NT2/D1 (cell line): ENCODE results near the gene LYPLA2.
A peak's percentile ranks its signal among the peaks of the same experiment; 100 is the strongest.

Experiments
- DNase-seq: peaks from one replicate; pipeline ENCODE4 v3.0.0-alpha.2; 2011; ENCODE audit warnings: low read depth, low spot score
- H3K27me3 ChIP-seq: 2 replicates; pipeline ENCODE4 v1.6.0; 2011; ENCODE audit warnings: mild to moderate bottlenecking; ENCODE audit not compliant: insufficient read length, insufficient read depth
- H3K36me3 ChIP-seq: 2 replicates; pipeline ENCODE4 v1.6.1; 2011; ENCODE audit warnings: mild to moderate bottlenecking, low read length, mixed read lengths; ENCODE audit not compliant: insufficient read depth, insufficient read length
- H3K4me1 ChIP-seq: 2 replicates; pipeline ENCODE4 v1.5.1; 2011; ENCODE audit not compliant: insufficient read depth, insufficient read length
- H3K4me3 ChIP-seq: 2 replicates; pipeline ENCODE4 v1.5.1; 2011; ENCODE audit warnings: low read depth; ENCODE audit not compliant: insufficient read length
- H3K9ac ChIP-seq: 2 replicates; pipeline ENCODE4 v1.6.0; 2011; ENCODE audit warnings: low read depth; ENCODE audit not compliant: insufficient read length
- H3K9me3 ChIP-seq: 2 replicates; pipeline ENCODE4 v1.5.1; 2011; ENCODE audit warnings: mild to moderate bottlenecking, low read length; ENCODE audit not compliant: insufficient read depth
- SUZ12 ChIP-seq: IDR thresholded peaks from 2 replicates; pipeline ENCODE4 v1.6.1; 2011; ENCODE audit not compliant: insufficient read length, insufficient read depth; ENCODE audit errors: extremely low read depth
- YY1 ChIP-seq: IDR thresholded peaks from 2 replicates; pipeline ENCODE4 v1.6.1; 2011; ENCODE audit not compliant: insufficient read length, insufficient read depth
- ZNF274 ChIP-seq: IDR thresholded peaks from 2 replicates; pipeline ENCODE4 v1.6.1; 2011; ENCODE audit warnings: mild to moderate bottlenecking, low read depth, low read length

Gene LYPLA2

DNA sequence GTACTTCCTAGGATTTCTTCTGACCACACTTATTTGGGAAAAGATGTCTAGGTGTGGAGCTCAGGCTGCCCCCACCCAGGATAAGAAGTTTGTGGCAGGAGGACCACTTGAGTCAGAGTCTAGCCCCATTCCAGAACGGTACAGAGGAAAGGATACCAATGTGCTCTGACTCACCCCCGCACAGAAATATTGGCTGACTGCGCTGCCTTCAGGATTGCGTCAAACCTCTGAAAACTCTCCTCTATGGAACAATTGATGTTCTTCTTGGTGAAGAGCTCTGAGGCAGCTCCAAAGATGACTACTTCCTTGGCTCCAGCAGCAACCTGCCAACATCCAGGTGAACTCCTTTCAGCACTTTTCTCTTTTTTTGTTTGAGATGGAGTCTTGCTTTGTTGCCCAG lies 23.1 kb downstream of the LYPLA2 start:
- TF ChIP-seq YY1 (no peak), ZNF274 (no peak), SUZ12 (no peak)
- H3K27me3 ChIP-seq = no peaks in the 10 kb centered on the region
- H3K4me3 ChIP-seq = no peak overlapping the region
- no peaks in the 10 kb centered on the region for H3K9me3 ChIP-seq
- H3K36me3 ChIP-seq = peaks cover 9% of the 10 kb centered on the region
- DNase-seq = no peak
- H3K9ac ChIP-seq = no peak overlapping the region
- H3K4me1 ChIP-seq = peaks cover 5% of the 10 kb centered on the region

DNA sequence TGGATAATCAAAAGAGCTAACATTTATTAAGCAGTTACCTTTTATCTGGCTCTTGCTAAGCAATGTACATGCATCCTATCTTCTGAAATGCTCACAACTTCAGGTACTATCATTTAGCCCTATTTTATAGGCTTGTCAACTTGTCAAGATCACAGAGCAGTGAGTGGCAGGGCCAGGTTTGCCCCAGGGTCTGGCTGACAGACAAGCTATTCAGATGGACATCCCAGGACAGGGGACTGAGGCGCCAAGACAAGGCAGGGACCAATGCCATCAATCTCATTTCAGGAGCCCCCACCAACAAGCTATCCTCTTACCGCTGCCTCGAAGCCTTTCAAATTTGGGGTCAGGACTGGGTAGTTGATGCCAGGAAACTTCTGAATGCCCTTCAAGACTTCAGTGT lies 25.4 kb downstream of the LYPLA2 start:
- TF ChIP-seq SUZ12 = no peak
- TF ChIP-seq YY1 = no peak
- no peak for TF ChIP-seq ZNF274
- Histone ChIP-seq H3K9ac (no peak overlapping the region), H3K4me3 (no peak overlapping the region), H3K9me3 (no peaks in the 10 kb centered on the region), H3K27me3 (no peaks in the 10 kb centered on the region), H3K4me1 (peaks cover 3% of the 10 kb centered on the region), H3K36me3 (peaks cover 9% of the 10 kb centered on the region)
- DNase-seq = no peak

DNA sequence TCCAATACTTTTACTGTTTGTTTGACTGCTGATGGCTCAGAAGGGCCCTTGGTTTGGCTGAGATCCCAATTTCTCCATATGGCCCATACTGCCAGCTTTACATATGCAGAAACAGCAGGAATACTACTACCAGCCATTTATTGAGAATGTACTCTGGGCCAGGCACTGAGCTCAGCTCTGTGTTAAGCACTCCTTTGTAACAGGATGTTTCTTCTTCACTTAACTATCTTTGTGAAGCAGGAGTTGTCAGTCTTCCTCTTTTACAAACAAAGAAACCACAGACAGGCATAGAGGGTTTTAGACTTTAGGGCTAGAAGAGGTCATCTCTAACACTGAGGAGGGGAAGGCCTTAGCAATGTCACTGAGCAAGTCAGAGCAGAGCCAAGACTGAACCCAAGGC lies 26.0 kb downstream of the LYPLA2 start:
- TF ChIP-seq SUZ12 = no peak
- no peak for TF ChIP-seq ZNF274
- TF ChIP-seq YY1 = no peak
- H3K4me1 ChIP-seq = peaks cover 3% of the 10 kb centered on the region
- H3K27me3 ChIP-seq = no peaks in the 10 kb centered on the region
- no peak overlapping the region for H3K4me3 ChIP-seq
- no peak overlapping the region for H3K9ac ChIP-seq
- H3K36me3 ChIP-seq = peaks cover 9% of the 10 kb centered on the region
- no peaks in the 10 kb centered on the region for H3K9me3 ChIP-seq
- no peak for DNase-seq

DNA sequence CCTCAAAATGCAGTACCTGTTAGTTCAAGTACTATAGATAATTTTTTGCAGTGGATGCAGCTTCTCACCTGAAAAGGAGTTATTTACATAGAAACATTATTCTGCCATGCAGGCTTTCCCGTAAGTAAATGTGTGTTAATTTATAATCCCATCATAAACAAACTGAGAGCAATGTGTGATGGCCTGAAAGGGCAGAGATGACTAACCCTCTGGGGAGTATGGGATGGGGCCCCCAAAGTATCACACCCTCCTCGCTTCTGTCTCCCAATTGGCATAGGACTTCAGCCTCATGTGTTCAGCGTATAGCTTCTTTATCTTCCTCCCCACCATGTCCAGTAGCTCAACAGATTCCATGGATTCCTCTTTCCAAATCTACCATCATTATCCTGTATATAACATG lies 26.7 kb downstream of the LYPLA2 start:
- no peak for TF ChIP-seq SUZ12
- no peak for TF ChIP-seq YY1
- TF ChIP-seq ZNF274 = no peak
- DNase-seq = no peak
- Histone ChIP-seq H3K27me3 (no peaks in the 10 kb centered on the region), H3K4me1 (peaks cover 3% of the 10 kb centered on the region), H3K9ac (no peak overlapping the region), H3K4me3 (no peak overlapping the region), H3K36me3 (peaks cover 9% of the 10 kb centered on the region), H3K9me3 (no peaks in the 10 kb centered on the region)

DNA sequence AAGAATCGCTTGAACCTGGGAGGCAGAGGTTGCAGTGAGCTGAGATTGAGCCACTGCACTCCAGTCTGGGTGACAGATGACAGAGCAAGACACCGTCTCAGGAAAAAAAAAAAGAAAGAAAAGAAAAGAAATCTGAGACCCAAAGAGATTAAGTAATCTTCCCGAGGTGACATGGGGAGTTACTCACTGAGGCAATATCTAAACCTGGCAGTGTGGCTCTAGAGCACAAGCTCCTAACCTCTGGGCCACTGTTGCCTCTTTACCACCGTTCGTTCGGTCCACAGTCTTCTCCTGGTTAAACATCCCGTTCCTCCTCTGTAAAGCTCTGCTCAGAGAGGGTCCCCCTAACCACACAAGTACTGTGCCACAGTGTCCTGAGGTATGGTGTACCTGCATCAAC lies 32.8 kb downstream of the LYPLA2 start:
- no peak for DNase-seq
- Histone ChIP-seq H3K4me3 (no peak overlapping the region), H3K9ac (no peak overlapping the region), H3K27me3 (no peaks in the 10 kb centered on the region), H3K4me1 (peaks cover 2% of the 10 kb centered on the region), H3K9me3 (no peaks in the 10 kb centered on the region), H3K36me3 (no peaks in the 10 kb centered on the region)
- no peak for TF ChIP-seq SUZ12
- TF ChIP-seq YY1 = no peak
- no peak for TF ChIP-seq ZNF274

DNA sequence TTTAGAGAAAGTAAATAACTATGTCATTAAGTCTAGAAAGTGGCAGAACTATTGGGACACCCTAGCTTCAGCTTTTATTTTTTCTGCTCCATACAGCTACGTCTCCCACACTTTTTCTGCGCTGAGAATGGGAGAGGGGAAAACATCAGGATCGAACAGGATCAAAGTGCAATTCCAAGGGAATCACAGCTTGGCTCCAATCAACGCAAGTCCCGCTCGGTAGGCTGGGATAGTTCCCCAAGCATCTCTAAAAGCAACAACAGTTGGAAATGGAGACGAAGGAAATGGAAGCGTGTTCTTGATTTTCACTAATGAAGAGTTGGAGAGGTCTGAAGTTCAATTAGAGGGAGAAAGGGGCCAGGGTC lies 33.7 kb downstream of the LYPLA2 start:
- peak overlapping the region; percentile 97 for H3K4me3 ChIP-seq
- DNase-seq = no peak
- H3K4me1 ChIP-seq = peaks cover 2% of the 10 kb centered on the region
- TF ChIP-seq SUZ12 = no peak
- TF ChIP-seq ZNF274 = no peak
- TF ChIP-seq YY1 = no peak
- H3K36me3 ChIP-seq = no peaks in the 10 kb centered on the region
- H3K9ac ChIP-seq = peak overlapping the region; percentile 98
- no peaks in the 10 kb centered on the region for H3K27me3 ChIP-seq
- H3K9me3 ChIP-seq = no peaks in the 10 kb centered on the region

DNA sequence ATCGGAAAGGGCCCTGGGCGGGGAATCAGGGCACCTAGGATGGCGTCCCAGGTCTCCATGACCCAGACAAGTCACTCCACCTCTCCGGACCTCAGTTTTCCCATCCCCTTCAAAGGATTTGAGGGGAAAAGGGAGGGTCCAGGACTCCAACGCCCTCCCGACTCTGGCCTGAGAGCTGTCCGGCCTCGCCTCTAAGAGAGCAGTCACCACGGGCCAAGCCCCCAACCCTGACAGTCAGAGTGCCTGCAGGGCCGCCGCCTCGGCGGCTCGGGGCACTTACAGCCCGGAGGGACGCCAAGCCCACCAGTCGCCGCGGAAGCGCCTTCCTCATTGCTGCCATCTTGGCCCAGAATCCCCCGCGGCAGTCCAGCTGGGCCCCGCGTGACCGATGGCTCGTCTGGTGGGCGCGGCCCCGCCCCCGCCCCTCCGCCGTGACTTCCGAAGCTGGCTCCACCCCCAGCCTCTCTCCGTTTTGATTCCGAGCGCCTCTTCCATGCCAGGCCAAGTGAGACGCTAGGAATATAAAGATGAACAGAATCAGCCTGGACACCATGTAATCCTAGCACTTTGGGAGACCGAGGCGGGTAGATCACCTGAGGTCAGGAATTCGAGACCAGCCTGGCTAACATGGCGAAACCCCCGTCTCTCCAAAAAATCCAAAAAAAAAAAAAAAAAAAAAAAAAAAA lies 34.3 kb downstream of the LYPLA2 start, which contains the start of gene HMGCL:
HMGCL (minus strand) TSS at position 354 of the 686 bp plus-strand sequence; CDS start at position 340, 14 bp downstream.
- no peaks in the 10 kb centered on the region for H3K9me3 ChIP-seq
- H3K4me1 ChIP-seq = peaks cover 2% of the 10 kb centered on the region
- no peak for TF ChIP-seq SUZ12
- peak; percentile 92 for TF ChIP-seq YY1
- H3K36me3 ChIP-seq = no peaks in the 10 kb centered on the region
- H3K4me3 ChIP-seq = peak within 1 kb of the TSS; percentile 97
- peak; percentile 88 for DNase-seq
- peak within 1 kb of the TSS; percentile 98 for H3K9ac ChIP-seq
- H3K27me3 ChIP-seq = no peaks in the 10 kb centered on the region
